DOHH2 (cell line): ENCODE results near the gene CDK5RAP3.

Experiments used
- CTCF ChIP-seq: fragments of 200-600 bp; sonication (generic); IDR thresholded peaks from one replicate; pipeline ENCODE4 v1.5.1; 2014; ENCODE audit warnings: antibody characterized with exemption, mild to moderate bottlenecking, low read depth, low read length; ENCODE audit not compliant: poor library complexity, severe bottlenecking
- EZH2phosphoT487 ChIP-seq: fragments of 200-600 bp; sonication (generic); IDR thresholded peaks from 2 replicates; pipeline ENCODE4 v1.6.1; 2017; ENCODE audit warnings: borderline replicate concordance, mild to moderate bottlenecking, antibody characterized with exemption, low read length, moderate library complexity, mixed read lengths

GRCh38 chr17:47966079-47966519 lies 4.8 kb upstream of the CDK5RAP3 start:
- TF ChIP-seq CTCF (no peak), EZH2phosphoT487 (no peak)
